Effector memory CD8-positive, alpha-beta T cell (primary cell): ENCODE results near the gene PIK3CA.
A peak's percentile ranks its signal among the peaks of the same experiment; 100 is the strongest.
"Not testable (repeated sequence)": the region's sequence is repeated elsewhere in the genome, so short reads cannot be mapped to it uniquely, and the experiment has no call there.

Experiments
- ATAC-seq: fragments of 150-1000 bp; cut with Tn5 transposase; replicated peaks from 2 replicates; pipeline ENCODE4 v1.10.0; 2021; ENCODE audit warnings: mild to moderate bottlenecking, moderate library complexity
- DNase-seq, 3 experiments: peaks; one replicate each; pipeline ENCODE4 v3.0.0; 2021
- H3K27ac Mint-ChIP-seq, 2 donors: one replicate each; pipeline ENCODE4 v1.8.0; 2022; ENCODE audit warnings: mild to moderate bottlenecking in 2 of 2, mixed read lengths in 2 of 2, moderate library complexity in 2 of 2
- H3K27me3 Mint-ChIP-seq, 2 donors: one replicate each; pipeline ENCODE4 v1.8.0; 2022; ENCODE audit warnings: mixed read lengths in 2 of 2
- H3K36me3 Mint-ChIP-seq: one replicate; pipeline ENCODE4 v1.8.0; 2022; ENCODE audit warnings: mild to moderate bottlenecking, moderate library complexity, mixed read lengths; ENCODE audit not compliant: insufficient read depth
- H3K4me1 Mint-ChIP-seq, 2 donors: one replicate each; pipeline ENCODE4 v1.8.0; 2022; ENCODE audit warnings: low read depth in 2 of 2, mixed read lengths in 2 of 2
- H3K4me3 Mint-ChIP-seq, 2 donors: one replicate each; pipeline ENCODE4 v1.8.0; 2022; ENCODE audit warnings: mild to moderate bottlenecking in 2 of 2, mixed read lengths in 2 of 2, moderate library complexity in 2 of 2
- H3K9me3 Mint-ChIP-seq, 2 donors: one replicate each; pipeline ENCODE4 v1.8.0; 2022; ENCODE audit warnings: mixed read lengths in 2 of 2

The PIK3CA gene

GRCh38 chr3:179190581-179190980 is 42.4 kb downstream of the PIK3CA start:
- DNase-seq (no peak), ATAC-seq (no peak)
- peak overlapping the region in 1 of 2 donors; percentile 36 for H3K27ac Mint-ChIP-seq
- no peaks in the 10 kb centered on the region for H3K9me3 Mint-ChIP-seq
- H3K36me3 Mint-ChIP-seq: no peaks in the 10 kb centered on the region
- H3K4me1 Mint-ChIP-seq: peaks cover 27 to 52% of the 10 kb centered on the region in 2 donors
- no peaks in the 10 kb centered on the region for H3K27me3 Mint-ChIP-seq
- no peak overlapping the region for H3K4me3 Mint-ChIP-seq

GRCh38 chr3:179192542-179192941 is 44.4 kb downstream of the PIK3CA start:
- ATAC-seq (no peak), DNase-seq (no peak)
- H3K9me3 Mint-ChIP-seq: no peaks in the 10 kb centered on the region
- H3K4me3 Mint-ChIP-seq: no peak overlapping the region
- peaks cover 30 to 65% of the 10 kb centered on the region in 2 donors for H3K4me1 Mint-ChIP-seq
- peak overlapping the region in 1 of 2 donors; percentile 48 for H3K27ac Mint-ChIP-seq
- peaks cover under 1% of the 10 kb centered on the region for H3K36me3 Mint-ChIP-seq
- no peaks in the 10 kb centered on the region for H3K27me3 Mint-ChIP-seq

- Mint-ChIP-seq H3K27ac (peak overlapping the region; percentile 48 to 63), H3K9me3 (no peaks in the 10 kb centered on the region), H3K4me1 (peaks cover 32 to 57% of the 10 kb centered on the region in 2 donors), H3K27me3 (no peaks in the 10 kb centered on the region), H3K36me3 (peaks cover 8% of the 10 kb centered on the region), H3K4me3 (no peak overlapping the region)
- DNase-seq: no peak
- ATAC-seq: no peak
These were observed 46.8 kb downstream of the PIK3CA start for GRCh38 chr3:179194931-179195330.

GRCh38 chr3:179196098-179196497 is 47.9 kb downstream of the PIK3CA start:
- Mint-ChIP-seq H3K4me3 (peak overlapping the region in 1 of 2 donors; percentile 58), H3K27ac (peak overlapping the region; percentile 48 to 63), H3K36me3 (peaks cover 14% of the 10 kb centered on the region), H3K9me3 (no peaks in the 10 kb centered on the region), H3K4me1 (peaks cover 26 to 48% of the 10 kb centered on the region in 2 donors), H3K27me3 (no peaks in the 10 kb centered on the region)
- DNase-seq (peak in 2 of 3 experiments; percentile 2 to 9), ATAC-seq (peak; percentile 88)

GRCh38 chr3:179196700-179197099 is 48.5 kb downstream of the PIK3CA start:
- no peak for ATAC-seq
- H3K4me1 Mint-ChIP-seq: peaks cover 26 to 47% of the 10 kb centered on the region in 2 donors
- H3K4me3 Mint-ChIP-seq: peak overlapping the region in 1 of 2 donors; percentile 58
- peak overlapping the region in 1 of 2 donors; percentile 48 for H3K27ac Mint-ChIP-seq
- H3K27me3 Mint-ChIP-seq: no peaks in the 10 kb centered on the region
- H3K9me3 Mint-ChIP-seq: no peaks in the 10 kb centered on the region
- peaks cover 20% of the 10 kb centered on the region for H3K36me3 Mint-ChIP-seq
- no peak for DNase-seq

- Mint-ChIP-seq H3K9me3 (no peaks in the 10 kb centered on the region), H3K27ac (no peak overlapping the region), H3K4me3 (no peak overlapping the region), H3K36me3 (peaks cover 54% of the 10 kb centered on the region), H3K27me3 (no peaks in the 10 kb centered on the region), H3K4me1 (peaks cover 7 to 20% of the 10 kb centered on the region in 2 donors)
- DNase-seq (no peak), ATAC-seq (no peak)
These were observed 52.6 kb downstream of the PIK3CA start for GRCh38 chr3:179200790-179201189.

- not testable (repeated sequence) for H3K27me3 Mint-ChIP-seq, H3K4me3 Mint-ChIP-seq, ATAC-seq, H3K9me3 Mint-ChIP-seq, DNase-seq, H3K4me1 Mint-ChIP-seq, H3K27ac Mint-ChIP-seq
- H3K36me3 Mint-ChIP-seq: peaks cover 26% of the 10 kb centered on the region
These were observed 67.4 kb downstream of the PIK3CA start for GRCh38 chr3:179215550-179215949.

- H3K9me3 Mint-ChIP-seq, H3K27ac Mint-ChIP-seq, H3K4me1 Mint-ChIP-seq, H3K27me3 Mint-ChIP-seq, ATAC-seq, DNase-seq, H3K4me3 Mint-ChIP-seq: not testable (repeated sequence)
- peaks cover 32% of the 10 kb centered on the region for H3K36me3 Mint-ChIP-seq
These were observed 70.1 kb downstream of the PIK3CA start for GRCh38 chr3:179218213-179218612.

- ATAC-seq: no peak
- H3K36me3 Mint-ChIP-seq: peaks cover 35% of the 10 kb centered on the region
These were observed 75.4 kb downstream of the PIK3CA start for GRCh38 chr3:179223548-179223947.

GRCh38 chr3:179224584-179224983 is 76.4 kb downstream of the PIK3CA start:
- H3K4me1 Mint-ChIP-seq: no peaks in the 10 kb centered on the region
- H3K27ac Mint-ChIP-seq: no peak overlapping the region
- no peak for ATAC-seq
- no peak overlapping the region for H3K4me3 Mint-ChIP-seq
- no peak for DNase-seq
- H3K36me3 Mint-ChIP-seq: peaks cover 31% of the 10 kb centered on the region
- no peaks in the 10 kb centered on the region for H3K27me3 Mint-ChIP-seq
- H3K9me3 Mint-ChIP-seq: no peaks in the 10 kb centered on the region

More at GRCh38 chr3:179223548-179223947, 75.4 kb downstream of the PIK3CA start:
- Mint-ChIP-seq H3K27me3 (no peaks in the 10 kb centered on the region), H3K4me3 (no peak overlapping the region), H3K27ac (no peak overlapping the region), H3K9me3 (no peaks in the 10 kb centered on the region), H3K4me1 (no peaks in the 10 kb centered on the region)
- DNase-seq: no peak

GRCh38 chr3:179227349-179227748 is 79.2 kb downstream of the PIK3CA start:
- Mint-ChIP-seq H3K4me3 (no peak overlapping the region), H3K4me1 (no peaks in the 10 kb centered on the region), H3K9me3 (no peaks in the 10 kb centered on the region), H3K27me3 (no peaks in the 10 kb centered on the region), H3K36me3 (peaks cover 25% of the 10 kb centered on the region), H3K27ac (no peak overlapping the region)
- DNase-seq (no peak), ATAC-seq (no peak)

GRCh38 chr3:179229177-179229576 is 81.0 kb downstream of the PIK3CA start:
- Mint-ChIP-seq H3K27ac (no peak overlapping the region), H3K9me3 (no peaks in the 10 kb centered on the region), H3K4me1 (no peaks in the 10 kb centered on the region), H3K36me3 (peaks cover 32% of the 10 kb centered on the region), H3K27me3 (no peaks in the 10 kb centered on the region), H3K4me3 (no peak overlapping the region)
- ATAC-seq (no peak), DNase-seq (no peak)

- no peak for DNase-seq
- no peaks in the 10 kb centered on the region for H3K27me3 Mint-ChIP-seq
- no peaks in the 10 kb centered on the region for H3K9me3 Mint-ChIP-seq
- H3K4me3 Mint-ChIP-seq: no peak overlapping the region
- no peaks in the 10 kb centered on the region for H3K4me1 Mint-ChIP-seq
- no peak for ATAC-seq
- no peak overlapping the region for H3K27ac Mint-ChIP-seq
- peaks cover 36% of the 10 kb centered on the region for H3K36me3 Mint-ChIP-seq
These were observed 84.9 kb downstream of the PIK3CA start for GRCh38 chr3:179233043-179233442.

- ATAC-seq: no peak
- no peaks in the 10 kb centered on the region for H3K4me1 Mint-ChIP-seq
These were observed 86.0 kb downstream of the PIK3CA start for GRCh38 chr3:179234199-179234598.

More at GRCh38 chr3:179234199-179234598, 86.0 kb downstream of the PIK3CA start:
- DNase-seq: no peak
- H3K9me3 Mint-ChIP-seq: no peaks in the 10 kb centered on the region
- H3K36me3 Mint-ChIP-seq: peaks cover 36% of the 10 kb centered on the region
- no peak overlapping the region for H3K27ac Mint-ChIP-seq
- no peaks in the 10 kb centered on the region for H3K27me3 Mint-ChIP-seq
- H3K4me3 Mint-ChIP-seq: no peak overlapping the region
